Keratinocyte (primary cell): Measurements from ENCODE around the gene NT5DC4. TPM values are rescaled to one million over a fixed set of nuclear protein-coding genes. Genes with fewer than 3 reads are reported as not detected.

Source experiments
- DNase-seq: peaks from one replicate; pipeline ENCODE4 v3.0.0-alpha.2; 2011; ENCODE audit warnings: low read depth, missing footprints, low spot score
- FAIRE-seq: peaks from 2 replicates; lab custom pipeline; 2011; peaks lifted over from hg19 to GRCh38; lab: Jason Lieb, UNC
- H2AFZ ChIP-seq: 2 replicates; pipeline ENCODE4 v1.6.0; 2012; ENCODE audit warnings: low read length, control low read depth, inconsistent platforms; ENCODE audit not compliant: control insufficient read depth
- H3K27ac ChIP-seq: 2 replicates; pipeline ENCODE4 v1.5.1; 2011; ENCODE audit warnings: low read length; ENCODE audit not compliant: control insufficient read depth, insufficient read depth
- H3K27me3 ChIP-seq: 3 replicates; pipeline ENCODE4 v1.6.0; 2011; ENCODE audit warnings: low read length; ENCODE audit not compliant: control insufficient read depth, insufficient read depth; ENCODE audit errors: extremely low read depth
- H3K36me3 ChIP-seq, 2 experiments: 2 replicates in 1 of 2; 3 replicates in 1 of 2; pipeline ENCODE4 v1.5.1; 2011; ENCODE audit warnings: low read length in 2 of 2, mild to moderate bottlenecking in 1 of 2; ENCODE audit not compliant: control insufficient read depth in 2 of 2, insufficient read depth in 2 of 2; ENCODE audit errors: extremely low read depth in 1 of 2
- H3K4me1 ChIP-seq: 3 replicates; pipeline ENCODE4 v1.5.1; 2011; ENCODE audit warnings: low read length; ENCODE audit not compliant: control insufficient read depth, insufficient read depth; ENCODE audit errors: extremely low read depth
- H3K4me2 ChIP-seq: 3 replicates; pipeline ENCODE4 v1.6.0; 2011; ENCODE audit warnings: low read depth, low read length; ENCODE audit not compliant: control insufficient read depth, insufficient read depth; ENCODE audit errors: extremely low read depth
- H3K4me3 ChIP-seq, 3 experiments: fragments of 200-600 bp in 1 of 3; sonication (generic) in 1 of 3; 2 replicates in 2 of 3; 3 replicates in 1 of 3; pipeline ENCODE4 v1.5.1; 2011 to 2016; ENCODE audit warnings: low read length in 3 of 3, mild to moderate bottlenecking in 3 of 3, control low read depth in 2 of 3, inconsistent platforms in 1 of 3, low read depth in 1 of 3, mixed read lengths in 1 of 3, mixed run types in 1 of 3, moderate library complexity in 1 of 3; ENCODE audit not compliant: control insufficient read depth in 2 of 3, insufficient read depth in 2 of 3; ENCODE audit errors: extremely low read depth in 1 of 3
- H3K79me2 ChIP-seq: 2 replicates; pipeline ENCODE4 v1.6.0; 2012; ENCODE audit warnings: low read length; ENCODE audit not compliant: control insufficient read depth, insufficient read depth
- H3K9ac ChIP-seq: 3 replicates; pipeline ENCODE4 v1.6.0; 2011; ENCODE audit warnings: low read length; ENCODE audit not compliant: control insufficient read depth, insufficient read depth; ENCODE audit errors: extremely low read depth
- H3K9me1 ChIP-seq: 3 replicates; pipeline ENCODE4 v1.6.0; 2011; ENCODE audit warnings: low read length; ENCODE audit not compliant: control insufficient read depth, insufficient read depth; ENCODE audit errors: extremely low read depth
- H3K9me3 ChIP-seq: 2 replicates; pipeline ENCODE4 v1.5.1; 2012; ENCODE audit warnings: low read depth, low read length; ENCODE audit not compliant: control insufficient read depth
- H4K20me1 ChIP-seq: 3 replicates; pipeline ENCODE4 v1.6.0; 2011; ENCODE audit warnings: low read length; ENCODE audit not compliant: control insufficient read depth, insufficient read depth; ENCODE audit errors: extremely low read depth
- CTCF ChIP-seq, 3 experiments: IDR thresholded peaks in 1 of 3; conservative IDR thresholded peaks in 1 of 3; optimal IDR thresholded peaks in 1 of 3; 2 replicates in 2 of 3; 3 replicates in 1 of 3; pipeline versions ENCODE3 to v1.5.1; 2011; ENCODE audit warnings: low read length in 3 of 3, mild to moderate bottlenecking in 3 of 3, moderate library complexity in 2 of 3, control low read depth in 1 of 3, inconsistent platforms in 1 of 3; ENCODE audit not compliant: insufficient read depth in 2 of 3; ENCODE audit errors: extremely low read depth in 1 of 3
- EZH2 ChIP-seq: IDR thresholded peaks from one replicate; pipeline ENCODE4 v1.6.1; 2012; ENCODE audit warnings: inconsistent platforms, mild to moderate bottlenecking, low read length, moderate library complexity
- dilution Hi-C: fragments of 300-500 bp; cut with MboI; formaldehyde crosslinking; loops from one replicate; pipeline ENCODE4 v1.7.0; 2020; ENCODE audit warnings: low sequenced_read_pairs; ENCODE audit not compliant: extremely low pct_ligation_motif_present
- polyA plus RNA-seq, 5 experiments: library from polyadenylated mRNA; depleted of rRNA in 3 of 5; stranded (reverse) in 3 of 5; stranded (forward) in 1 of 5; unstranded in 1 of 5; fragments of >200 nt; gene quantifications; 1 replicate in 1 of 5; 2 replicates in 3 of 5; 3 replicates in 1 of 5; pipeline versions ENCODE4 v1.2.1 to v1.2.3, GENCODE V29; 2011 to 2012; ENCODE audit warnings: missing spikeins in 2 of 5, low read depth in 1 of 5, low replicate concordance in 1 of 5

Gene NT5DC4
- polyA plus RNA-seq, 1 donor (not counting 4 experiments of a cell fraction or from before 2014, with no cell fraction given), result 1.00 TPM

GRCh38 chr2:112728029-112728362 lies 7.2 kb downstream of the NT5DC4 start:
- H2AFZ ChIP-seq, result no peak overlapping the region
- no peak overlapping the region for H3K4me2 ChIP-seq
- no peaks in the 10 kb centered on the region for H3K79me2 ChIP-seq
- no peak overlapping the region for H3K4me3 ChIP-seq
- TF ChIP-seq CTCF (optimal IDR thresholded peaks at IDR 0.05 in 1 of 3, IDR thresholded peaks at IDR 0.05 in 1 of 3, conservative IDR thresholded peaks at IDR 0.05 in 1 of 3; ENCODE audit: extremely low read depth in 1 of 3, insufficient read depth in 2 of 3, low read length in 3 of 3) (no peak), EZH2 (no peak)
- H3K27me3 ChIP-seq, result no peaks in the 10 kb centered on the region
- no peaks in the 10 kb centered on the region for H3K36me3 ChIP-seq
- no peaks in the 10 kb centered on the region for H4K20me1 ChIP-seq
- H3K9me1 ChIP-seq, result no peaks in the 10 kb centered on the region
- H3K9me3 ChIP-seq, result no peaks in the 10 kb centered on the region
- no peak for FAIRE-seq
- no peak overlapping the region for H3K9ac ChIP-seq
- no peak overlapping the region for H3K27ac ChIP-seq
- no peak for DNase-seq
- dilution Hi-C loops, result no loop called here
- peaks cover 13% of the 10 kb centered on the region for H3K4me1 ChIP-seq

GRCh38 chr2:112728378-112729175 lies 7.8 kb downstream of the NT5DC4 start:
- DNase-seq (no peak), FAIRE-seq (no peak)
- dilution Hi-C loops, result no loop called here
- Histone ChIP-seq H4K20me1 (no peaks in the 10 kb centered on the region), H3K36me3 (no peaks in the 10 kb centered on the region), H3K9ac (no peak overlapping the region), H3K4me3 (no peak overlapping the region), H3K4me1 (peaks cover 13% of the 10 kb centered on the region), H2AFZ (no peak overlapping the region), H3K79me2 (no peaks in the 10 kb centered on the region), H3K4me2 (no peak overlapping the region), H3K27ac (no peak overlapping the region), H3K9me3 (no peaks in the 10 kb centered on the region), H3K27me3 (no peaks in the 10 kb centered on the region), H3K9me1 (no peaks in the 10 kb centered on the region)
- TF ChIP-seq EZH2, result no peak
- no peak for TF ChIP-seq CTCF (optimal IDR thresholded peaks at IDR 0.05 in 1 of 3, IDR thresholded peaks at IDR 0.05 in 1 of 3, conservative IDR thresholded peaks at IDR 0.05 in 1 of 3; ENCODE audit: extremely low read depth in 1 of 3, insufficient read depth in 2 of 3, low read length in 3 of 3)
